ENCODE results near the gene UBIAD1. TPM values are rescaled to one million over a fixed set of nuclear protein-coding genes. Genes with fewer than 3 reads are reported as not detected.
A peak's percentile ranks its signal among the peaks of the same experiment; 100 is the strongest.

Gene UBIAD1
- total and polyA plus RNA-seq, 2 of the 13 experiments (the other 11 are each of a cell fraction or from before 2014, with no cell fraction given), result 16.9 to 20.4 TPM

DNA sequence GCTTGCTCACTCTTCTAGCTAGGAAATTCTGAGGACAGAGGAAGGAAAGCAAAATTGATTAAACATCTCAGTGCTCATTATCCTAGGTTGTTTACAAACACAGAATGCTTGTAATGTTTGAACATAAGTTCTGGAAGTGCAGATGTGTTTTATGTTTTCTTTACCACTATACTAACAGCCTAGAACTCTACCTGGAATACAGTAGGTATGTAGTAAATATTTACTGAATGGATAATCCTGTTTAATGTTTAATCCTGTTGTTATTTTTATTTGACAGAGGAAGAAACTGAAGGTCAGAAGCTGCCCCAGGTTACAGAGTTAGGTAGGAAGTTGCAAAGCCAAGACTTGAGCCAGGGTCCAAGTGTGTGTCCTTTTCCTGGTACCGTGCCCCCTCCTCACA, 16.7 kb upstream of the UBIAD1 start (continued):
- TF ChIP-seq, protein P1, sequence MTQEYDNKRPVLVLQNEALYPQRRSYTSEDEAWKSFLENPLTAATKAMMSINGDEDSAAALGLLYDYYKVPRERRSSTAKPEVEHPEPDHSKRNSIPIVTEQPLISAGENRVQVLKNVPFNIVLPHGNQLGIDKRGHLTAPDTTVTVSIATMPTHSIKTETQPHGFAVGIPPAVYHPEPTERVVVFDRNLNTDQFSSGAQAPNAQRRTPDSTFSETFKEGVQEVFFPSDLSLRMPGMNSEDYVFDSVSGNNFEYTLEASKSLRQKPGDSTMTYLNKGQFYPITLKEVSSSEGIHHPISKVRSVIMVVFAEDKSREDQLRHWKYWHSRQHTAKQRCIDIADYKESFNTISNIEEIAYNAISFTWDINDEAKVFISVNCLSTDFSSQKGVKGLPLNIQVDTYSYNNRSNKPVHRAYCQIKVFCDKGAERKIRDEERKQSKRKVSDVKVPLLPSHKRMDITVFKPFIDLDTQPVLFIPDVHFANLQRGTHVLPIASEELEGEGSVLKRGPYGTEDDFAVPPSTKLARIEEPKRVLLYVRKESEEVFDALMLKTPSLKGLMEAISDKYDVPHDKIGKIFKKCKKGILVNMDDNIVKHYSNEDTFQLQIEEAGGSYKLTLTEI (CRISPR knock-in tag; conservative IDR thresholded peaks at IDR 0.05), result no peak
- TF ChIP-seq, protein P2, sequence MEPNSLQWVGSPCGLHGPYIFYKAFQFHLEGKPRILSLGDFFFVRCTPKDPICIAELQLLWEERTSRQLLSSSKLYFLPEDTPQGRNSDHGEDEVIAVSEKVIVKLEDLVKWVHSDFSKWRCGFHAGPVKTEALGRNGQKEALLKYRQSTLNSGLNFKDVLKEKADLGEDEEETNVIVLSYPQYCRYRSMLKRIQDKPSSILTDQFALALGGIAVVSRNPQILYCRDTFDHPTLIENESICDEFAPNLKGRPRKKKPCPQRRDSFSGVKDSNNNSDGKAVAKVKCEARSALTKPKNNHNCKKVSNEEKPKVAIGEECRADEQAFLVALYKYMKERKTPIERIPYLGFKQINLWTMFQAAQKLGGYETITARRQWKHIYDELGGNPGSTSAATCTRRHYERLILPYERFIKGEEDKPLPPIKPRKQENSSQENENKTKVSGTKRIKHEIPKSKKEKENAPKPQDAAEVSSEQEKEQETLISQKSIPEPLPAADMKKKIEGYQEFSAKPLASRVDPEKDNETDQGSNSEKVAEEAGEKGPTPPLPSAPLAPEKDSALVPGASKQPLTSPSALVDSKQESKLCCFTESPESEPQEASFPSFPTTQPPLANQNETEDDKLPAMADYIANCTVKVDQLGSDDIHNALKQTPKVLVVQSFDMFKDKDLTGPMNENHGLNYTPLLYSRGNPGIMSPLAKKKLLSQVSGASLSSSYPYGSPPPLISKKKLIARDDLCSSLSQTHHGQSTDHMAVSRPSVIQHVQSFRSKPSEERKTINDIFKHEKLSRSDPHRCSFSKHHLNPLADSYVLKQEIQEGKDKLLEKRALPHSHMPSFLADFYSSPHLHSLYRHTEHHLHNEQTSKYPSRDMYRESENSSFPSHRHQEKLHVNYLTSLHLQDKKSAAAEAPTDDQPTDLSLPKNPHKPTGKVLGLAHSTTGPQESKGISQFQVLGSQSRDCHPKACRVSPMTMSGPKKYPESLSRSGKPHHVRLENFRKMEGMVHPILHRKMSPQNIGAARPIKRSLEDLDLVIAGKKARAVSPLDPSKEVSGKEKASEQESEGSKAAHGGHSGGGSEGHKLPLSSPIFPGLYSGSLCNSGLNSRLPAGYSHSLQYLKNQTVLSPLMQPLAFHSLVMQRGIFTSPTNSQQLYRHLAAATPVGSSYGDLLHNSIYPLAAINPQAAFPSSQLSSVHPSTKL (CRISPR knock-in tag; IDR thresholded peaks at IDR 0.05), result 0 out of 2 replicates have a peak, but pooled peaks have one; percentile 29
- TF ChIP-seq FOSL2 (CRISPR knock-in tag; IDR thresholded peaks at IDR 0.05) (no peak), SOX5 (CRISPR knock-in tag; IDR thresholded peaks at IDR 0.05; ENCODE audit: borderline replicate concordance) (peak; percentile 26; the same call in 1 of the 2 replicates), BCL6 (CRISPR knock-in tag; IDR thresholded peaks at IDR 0.05) (0 out of 2 replicates have a peak, but pooled peaks have one; percentile 19), ZNF7 (CRISPR knock-in tag; IDR thresholded peaks at IDR 0.05) (no peak), ELF3 (CRISPR knock-in tag; IDR thresholded peaks at IDR 0.05) (peak; percentile 34; the same call in 1 of the 2 replicates), ZNF746 (CRISPR knock-in tag; IDR thresholded peaks at IDR 0.05) (no peak), GATAD2A (CRISPR knock-in tag; IDR thresholded peaks at IDR 0.05) (peak; percentile 49; the same call in 1 of the 2 replicates), FOSL1 (CRISPR knock-in tag; IDR thresholded peaks at IDR 0.05; ENCODE audit: borderline replicate concordance) (no peak)
- TF ChIP-seq, protein P3, sequence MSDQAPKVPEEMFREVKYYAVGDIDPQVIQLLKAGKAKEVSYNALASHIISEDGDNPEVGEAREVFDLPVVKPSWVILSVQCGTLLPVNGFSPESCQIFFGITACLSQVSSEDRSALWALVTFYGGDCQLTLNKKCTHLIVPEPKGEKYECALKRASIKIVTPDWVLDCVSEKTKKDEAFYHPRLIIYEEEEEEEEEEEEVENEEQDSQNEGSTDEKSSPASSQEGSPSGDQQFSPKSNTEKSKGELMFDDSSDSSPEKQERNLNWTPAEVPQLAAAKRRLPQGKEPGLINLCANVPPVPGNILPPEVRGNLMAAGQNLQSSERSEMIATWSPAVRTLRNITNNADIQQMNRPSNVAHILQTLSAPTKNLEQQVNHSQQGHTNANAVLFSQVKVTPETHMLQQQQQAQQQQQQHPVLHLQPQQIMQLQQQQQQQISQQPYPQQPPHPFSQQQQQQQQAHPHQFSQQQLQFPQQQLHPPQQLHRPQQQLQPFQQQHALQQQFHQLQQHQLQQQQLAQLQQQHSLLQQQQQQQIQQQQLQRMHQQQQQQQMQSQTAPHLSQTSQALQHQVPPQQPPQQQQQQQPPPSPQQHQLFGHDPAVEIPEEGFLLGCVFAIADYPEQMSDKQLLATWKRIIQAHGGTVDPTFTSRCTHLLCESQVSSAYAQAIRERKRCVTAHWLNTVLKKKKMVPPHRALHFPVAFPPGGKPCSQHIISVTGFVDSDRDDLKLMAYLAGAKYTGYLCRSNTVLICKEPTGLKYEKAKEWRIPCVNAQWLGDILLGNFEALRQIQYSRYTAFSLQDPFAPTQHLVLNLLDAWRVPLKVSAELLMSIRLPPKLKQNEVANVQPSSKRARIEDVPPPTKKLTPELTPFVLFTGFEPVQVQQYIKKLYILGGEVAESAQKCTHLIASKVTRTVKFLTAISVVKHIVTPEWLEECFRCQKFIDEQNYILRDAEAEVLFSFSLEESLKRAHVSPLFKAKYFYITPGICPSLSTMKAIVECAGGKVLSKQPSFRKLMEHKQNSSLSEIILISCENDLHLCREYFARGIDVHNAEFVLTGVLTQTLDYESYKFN (CRISPR knock-in tag; conservative IDR thresholded peaks at IDR 0.05), result peak; percentile 42; the same call in 1 of the 2 replicates
- TF ChIP-seq, protein P4, sequence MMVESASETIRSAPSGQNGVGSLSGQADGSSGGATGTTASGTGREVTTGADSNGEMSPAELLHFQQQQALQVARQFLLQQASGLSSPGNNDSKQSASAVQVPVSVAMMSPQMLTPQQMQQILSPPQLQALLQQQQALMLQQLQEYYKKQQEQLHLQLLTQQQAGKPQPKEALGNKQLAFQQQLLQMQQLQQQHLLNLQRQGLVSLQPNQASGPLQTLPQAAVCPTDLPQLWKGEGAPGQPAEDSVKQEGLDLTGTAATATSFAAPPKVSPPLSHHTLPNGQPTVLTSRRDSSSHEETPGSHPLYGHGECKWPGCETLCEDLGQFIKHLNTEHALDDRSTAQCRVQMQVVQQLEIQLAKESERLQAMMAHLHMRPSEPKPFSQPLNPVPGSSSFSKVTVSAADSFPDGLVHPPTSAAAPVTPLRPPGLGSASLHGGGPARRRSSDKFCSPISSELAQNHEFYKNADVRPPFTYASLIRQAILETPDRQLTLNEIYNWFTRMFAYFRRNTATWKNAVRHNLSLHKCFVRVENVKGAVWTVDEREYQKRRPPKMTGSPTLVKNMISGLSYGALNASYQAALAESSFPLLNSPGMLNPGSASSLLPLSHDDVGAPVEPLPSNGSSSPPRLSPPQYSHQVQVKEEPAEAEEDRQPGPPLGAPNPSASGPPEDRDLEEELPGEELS (CRISPR knock-in tag; IDR thresholded peaks at IDR 0.05), result peak; percentile 40; the same call in 1 of the 2 replicates
- TF ChIP-seq, protein P5, sequence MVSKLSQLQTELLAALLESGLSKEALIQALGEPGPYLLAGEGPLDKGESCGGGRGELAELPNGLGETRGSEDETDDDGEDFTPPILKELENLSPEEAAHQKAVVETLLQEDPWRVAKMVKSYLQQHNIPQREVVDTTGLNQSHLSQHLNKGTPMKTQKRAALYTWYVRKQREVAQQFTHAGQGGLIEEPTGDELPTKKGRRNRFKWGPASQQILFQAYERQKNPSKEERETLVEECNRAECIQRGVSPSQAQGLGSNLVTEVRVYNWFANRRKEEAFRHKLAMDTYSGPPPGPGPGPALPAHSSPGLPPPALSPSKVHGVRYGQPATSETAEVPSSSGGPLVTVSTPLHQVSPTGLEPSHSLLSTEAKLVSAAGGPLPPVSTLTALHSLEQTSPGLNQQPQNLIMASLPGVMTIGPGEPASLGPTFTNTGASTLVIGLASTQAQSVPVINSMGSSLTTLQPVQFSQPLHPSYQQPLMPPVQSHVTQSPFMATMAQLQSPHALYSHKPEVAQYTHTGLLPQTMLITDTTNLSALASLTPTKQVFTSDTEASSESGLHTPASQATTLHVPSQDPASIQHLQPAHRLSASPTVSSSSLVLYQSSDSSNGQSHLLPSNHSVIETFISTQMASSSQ (IDR thresholded peaks at IDR 0.05; ENCODE audit: low read depth), result peak; percentile 60
- TF ChIP-seq, protein P5 (CRISPR knock-in tag; IDR thresholded peaks at IDR 0.05; ENCODE audit: borderline replicate concordance), result no peak

Measured in HepG2 (cell line).